Measurements from ENCODE around the gene USP12.

USP12 gene

DNA sequence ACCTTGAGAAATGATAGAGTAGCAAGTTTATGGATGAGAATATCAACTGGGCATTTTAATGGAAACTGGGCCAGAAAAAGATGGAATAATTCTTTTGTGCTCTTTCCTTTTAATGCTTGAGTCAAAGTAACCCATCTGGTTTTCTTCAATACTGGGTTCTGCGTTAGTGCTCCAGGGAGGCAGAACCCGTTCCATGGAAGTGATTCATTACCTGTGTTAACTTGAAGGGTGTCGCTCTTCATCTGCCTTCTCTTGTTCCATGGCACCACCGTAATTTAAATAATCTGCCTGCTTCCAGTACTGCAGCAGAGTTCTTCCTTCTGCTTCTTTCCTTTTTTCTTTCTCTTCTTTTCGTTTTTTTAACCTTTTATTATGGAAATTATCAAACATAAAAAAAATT lies 14.7 kb upstream of the USP12 start:
- TF ChIP-seq, protein P1, sequence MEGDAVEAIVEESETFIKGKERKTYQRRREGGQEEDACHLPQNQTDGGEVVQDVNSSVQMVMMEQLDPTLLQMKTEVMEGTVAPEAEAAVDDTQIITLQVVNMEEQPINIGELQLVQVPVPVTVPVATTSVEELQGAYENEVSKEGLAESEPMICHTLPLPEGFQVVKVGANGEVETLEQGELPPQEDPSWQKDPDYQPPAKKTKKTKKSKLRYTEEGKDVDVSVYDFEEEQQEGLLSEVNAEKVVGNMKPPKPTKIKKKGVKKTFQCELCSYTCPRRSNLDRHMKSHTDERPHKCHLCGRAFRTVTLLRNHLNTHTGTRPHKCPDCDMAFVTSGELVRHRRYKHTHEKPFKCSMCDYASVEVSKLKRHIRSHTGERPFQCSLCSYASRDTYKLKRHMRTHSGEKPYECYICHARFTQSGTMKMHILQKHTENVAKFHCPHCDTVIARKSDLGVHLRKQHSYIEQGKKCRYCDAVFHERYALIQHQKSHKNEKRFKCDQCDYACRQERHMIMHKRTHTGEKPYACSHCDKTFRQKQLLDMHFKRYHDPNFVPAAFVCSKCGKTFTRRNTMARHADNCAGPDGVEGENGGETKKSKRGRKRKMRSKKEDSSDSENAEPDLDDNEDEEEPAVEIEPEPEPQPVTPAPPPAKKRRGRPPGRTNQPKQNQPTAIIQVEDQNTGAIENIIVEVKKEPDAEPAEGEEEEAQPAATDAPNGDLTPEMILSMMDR (IDR thresholded peaks at IDR 0.05; ENCODE audit: low read depth, low read length), result no peak
- no peak for DNase-seq (ENCODE audit: low read depth, low spot score)
- no peak overlapping the region for H3K4me3 ChIP-seq (ENCODE audit: low read depth, low read length)
- in situ Hi-C loops (cut with HindIII; ENCODE audit: low sequenced_read_pairs), result no loop called here

DNA sequence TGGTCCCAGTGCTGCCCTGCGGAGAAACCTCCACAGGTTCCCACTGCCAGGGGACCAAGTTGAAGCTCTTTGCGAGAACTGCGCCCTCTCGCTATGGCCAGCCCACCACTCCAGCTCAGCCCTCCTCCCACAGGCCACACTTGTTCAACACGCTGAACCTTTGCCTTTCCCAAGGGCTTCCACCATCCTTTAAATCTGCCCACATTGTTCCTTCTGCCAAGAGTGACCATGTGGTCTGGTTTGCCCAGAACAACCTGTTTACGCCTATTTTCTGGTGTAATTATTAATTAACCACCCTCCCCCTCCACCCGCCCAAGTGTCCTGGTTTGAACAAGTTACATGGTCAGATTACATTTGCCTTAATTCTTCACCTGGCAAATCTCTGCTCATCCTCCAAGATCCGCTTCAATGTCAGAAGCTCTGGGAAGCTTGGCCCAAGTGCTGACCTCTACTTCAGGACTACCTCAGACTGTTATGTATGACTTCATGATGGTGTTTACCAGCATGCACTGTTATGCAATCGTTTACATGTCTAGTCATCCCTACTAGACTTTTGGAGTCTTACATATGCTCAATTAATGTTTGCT lies 12.0 kb upstream of the USP12 start:
- DNase-seq (ENCODE audit: low read depth, low spot score), result no peak
- no peak overlapping the region for H3K4me3 ChIP-seq (ENCODE audit: low read depth, low read length)
- in situ Hi-C loops (cut with HindIII; ENCODE audit: low sequenced_read_pairs), result no loop called here
- TF ChIP-seq, protein P1 (IDR thresholded peaks at IDR 0.05; ENCODE audit: low read depth, low read length), result no peak

DNA sequence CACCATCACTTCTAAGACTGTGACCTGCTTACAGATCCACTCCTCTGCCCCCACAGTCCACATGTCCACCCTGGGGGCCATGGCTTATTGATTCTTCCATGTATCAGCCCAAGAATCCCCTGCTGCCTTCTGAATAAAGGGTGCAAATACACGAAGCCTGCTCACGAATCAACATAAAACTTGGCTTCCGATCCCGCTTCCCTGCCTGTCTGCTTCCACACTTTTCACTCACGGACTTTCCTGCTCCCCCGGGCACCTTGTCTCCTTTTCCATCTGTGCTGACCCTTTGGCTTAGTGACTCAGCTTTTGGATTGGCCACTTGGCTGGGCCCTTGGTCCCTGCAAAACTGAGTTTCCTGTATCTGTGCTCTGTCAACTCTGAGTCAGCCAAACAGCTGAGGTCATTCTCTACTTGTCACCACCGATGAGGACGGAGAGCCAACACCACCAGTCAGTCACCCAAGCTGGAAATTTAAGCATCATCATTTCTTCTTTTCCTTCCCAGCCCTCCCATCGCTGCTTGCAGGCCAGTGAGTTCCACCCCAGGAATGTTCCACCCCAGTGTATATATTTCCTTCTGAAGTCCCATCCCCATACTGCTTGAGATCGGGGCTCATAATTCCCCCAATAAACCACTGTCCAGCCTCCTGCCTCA lies 11.4 kb upstream of the USP12 start:
- no peak overlapping the region for H3K4me3 ChIP-seq (ENCODE audit: low read depth, low read length)
- in situ Hi-C loops (cut with HindIII; ENCODE audit: low sequenced_read_pairs), result no loop called here
- TF ChIP-seq, protein P1 (IDR thresholded peaks at IDR 0.05; ENCODE audit: low read depth, low read length), result no peak
- DNase-seq (ENCODE audit: low read depth, low spot score), result peak; percentile 83

DNA sequence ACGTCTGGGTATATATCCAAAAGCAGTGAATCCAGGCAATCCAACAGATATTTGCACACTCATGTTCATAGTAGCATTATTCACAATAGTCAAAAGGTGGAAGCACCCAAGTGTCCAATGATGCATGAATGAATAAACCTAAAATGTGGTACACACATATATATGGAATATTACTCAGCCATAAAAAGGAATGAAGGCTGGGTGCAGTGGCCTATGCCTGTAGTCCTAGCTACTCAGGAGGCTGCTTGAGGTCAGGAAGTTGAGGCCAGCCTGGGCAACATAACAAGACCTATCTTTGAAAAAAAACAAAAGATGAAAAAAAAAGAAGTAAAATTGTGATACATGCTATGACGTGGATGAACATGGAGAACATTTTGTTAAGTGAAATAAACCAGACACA lies 10.4 kb upstream of the USP12 start:
- in situ Hi-C loops (cut with HindIII; ENCODE audit: low sequenced_read_pairs), result no loop called here
- H3K4me3 ChIP-seq (ENCODE audit: low read depth, low read length), result no peak overlapping the region
- TF ChIP-seq, protein P1 (IDR thresholded peaks at IDR 0.05; ENCODE audit: low read depth, low read length), result no peak
- no peak for DNase-seq (ENCODE audit: low read depth, low spot score)

DNA sequence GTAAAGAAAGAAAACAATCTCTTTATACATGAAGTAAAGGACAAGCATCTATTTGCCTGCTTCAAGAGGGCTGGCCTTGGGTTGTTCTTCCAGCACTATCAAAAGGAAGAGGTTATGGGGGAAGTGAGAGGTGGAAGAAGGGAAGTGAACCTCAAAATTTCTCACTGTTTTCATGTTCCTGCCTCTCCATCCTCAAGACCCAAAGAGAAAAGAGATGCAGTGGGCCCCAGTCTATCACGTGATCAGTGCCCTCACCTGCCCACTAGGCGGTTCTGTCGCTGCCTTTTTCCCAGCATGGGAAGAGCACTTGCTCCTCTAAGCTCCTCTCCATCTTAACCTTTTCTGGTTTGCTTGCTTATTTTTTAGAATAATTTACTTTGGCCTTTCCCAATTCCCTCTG lies 6.2 kb upstream of the USP12 start:
- in situ Hi-C loops (cut with HindIII; ENCODE audit: low sequenced_read_pairs), result no loop called here
- TF ChIP-seq, protein P1 (IDR thresholded peaks at IDR 0.05; ENCODE audit: low read depth, low read length), result no peak
- no peak for DNase-seq (ENCODE audit: low read depth, low spot score)
- H3K4me3 ChIP-seq (ENCODE audit: low read depth, low read length), result no peak overlapping the region

DNA sequence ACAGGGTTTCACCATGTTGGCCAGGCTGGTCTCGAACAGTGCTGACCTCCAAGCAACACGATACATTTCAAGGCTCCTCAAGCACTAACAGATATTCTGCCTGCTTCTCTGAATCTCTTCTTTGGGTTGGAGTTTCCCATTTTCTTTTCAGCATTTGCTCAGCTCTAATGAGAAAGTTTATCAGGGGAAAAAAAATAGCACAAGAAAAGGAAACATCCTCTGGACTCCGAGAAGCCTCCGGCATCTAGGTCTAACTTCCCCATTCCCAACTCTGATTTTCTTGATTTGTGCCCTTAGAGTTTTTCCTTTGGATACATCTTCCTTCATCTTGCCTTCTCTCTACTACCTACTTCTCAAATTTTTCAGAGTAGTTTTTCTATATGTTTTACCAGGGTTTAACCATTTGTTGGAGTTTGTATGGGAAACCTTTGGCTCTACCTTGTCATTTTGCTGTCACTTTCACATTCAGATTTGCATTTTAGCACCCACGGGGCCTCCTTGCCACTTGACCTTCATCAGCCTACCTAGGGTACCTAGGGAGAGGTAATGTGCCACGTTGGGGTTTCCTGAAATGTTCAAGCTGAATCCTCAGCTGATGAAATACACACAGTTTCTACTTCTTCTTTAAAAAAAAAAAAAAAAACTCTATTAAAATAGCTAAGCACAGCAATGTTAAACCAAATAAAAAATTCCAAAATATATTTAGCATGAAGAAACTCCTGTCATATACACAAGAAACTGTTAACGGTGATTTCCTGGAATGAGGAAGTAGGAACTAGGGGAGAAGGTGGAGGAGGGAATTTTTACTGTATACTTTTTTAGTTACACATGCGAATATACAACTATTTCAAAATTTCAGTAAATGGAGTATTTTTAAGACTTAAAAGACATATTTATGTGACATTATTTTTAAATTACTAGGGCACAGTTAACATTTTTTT lies 5.1 kb upstream of the USP12 start:
- TF ChIP-seq, protein P1 (IDR thresholded peaks at IDR 0.05; ENCODE audit: low read depth, low read length), result no peak
- in situ Hi-C loops (cut with HindIII; ENCODE audit: low sequenced_read_pairs), result no loop called here
- DNase-seq (ENCODE audit: low read depth, low spot score), result no peak
- H3K4me3 ChIP-seq (ENCODE audit: low read depth, low read length), result no peak overlapping the region
